NCI-H146 (cell line): ENCODE data around the gene PLEKHG2.
"Not testable (repeated sequence)": the region's sequence is repeated elsewhere in the genome, so short reads cannot be mapped to it uniquely, and the experiment has no call there.

Experiments used
- DNase-seq: peaks from one replicate; lab custom pipeline; 2025; lab: John Stamatoyannopoulos, UW

The PLEKHG2 gene

DNA sequence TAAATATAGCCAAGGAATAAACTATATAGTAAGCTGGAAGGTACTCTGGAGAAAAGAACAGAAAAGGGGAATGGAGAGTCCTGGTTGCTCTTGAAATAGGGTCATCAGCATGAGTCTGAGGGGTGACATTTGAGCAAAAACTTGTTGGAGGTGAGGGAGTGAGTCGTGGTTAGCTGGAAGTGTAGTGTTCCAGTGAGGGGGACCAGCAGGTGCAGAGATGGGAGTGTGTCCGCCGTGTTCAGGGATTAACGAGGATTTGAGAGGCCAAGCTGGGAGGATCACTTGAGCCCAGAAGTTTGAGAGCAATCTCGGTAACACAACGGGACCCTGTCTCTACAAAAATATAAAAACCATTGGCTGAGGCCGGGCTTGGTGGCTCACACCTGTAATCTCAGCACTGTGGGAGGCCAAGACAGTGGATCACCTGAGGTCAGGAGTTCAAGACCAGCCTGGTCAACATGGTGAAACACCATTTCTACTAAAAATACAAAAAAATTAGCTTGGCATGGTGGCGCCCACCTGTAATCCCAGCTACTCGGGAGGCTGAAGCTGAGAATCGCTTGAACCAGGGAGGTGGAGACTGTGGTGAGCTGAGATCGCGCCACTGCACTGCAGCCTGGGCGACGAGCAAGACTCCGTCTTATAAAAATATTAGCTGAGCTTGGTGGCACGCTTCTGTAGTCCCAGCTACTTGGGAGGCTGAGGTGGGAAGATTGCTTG is 34.1 kb downstream of the PLEKHG2 start:
- DNase-seq: no peak

DNA sequence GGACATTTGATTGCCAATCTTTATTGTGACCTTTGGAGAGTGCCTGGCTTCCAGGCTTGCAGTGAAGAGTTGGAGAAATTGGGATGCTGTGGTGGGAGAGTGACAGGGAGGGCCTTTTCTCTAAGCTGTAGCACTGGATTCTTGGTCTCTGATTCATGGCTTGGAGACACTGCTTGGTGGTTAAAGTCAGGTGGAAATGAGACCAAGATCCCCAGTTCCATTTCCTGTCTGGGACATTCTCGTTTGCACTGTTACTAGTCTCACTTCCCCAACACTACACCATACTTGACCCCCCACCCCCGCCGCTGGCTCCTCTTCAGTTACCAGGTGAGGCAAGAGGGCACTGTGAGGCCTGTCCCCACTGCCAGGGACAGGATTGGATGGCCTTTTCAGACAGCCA is 35.8 kb downstream of the PLEKHG2 start:
- no peak for DNase-seq

DNA sequence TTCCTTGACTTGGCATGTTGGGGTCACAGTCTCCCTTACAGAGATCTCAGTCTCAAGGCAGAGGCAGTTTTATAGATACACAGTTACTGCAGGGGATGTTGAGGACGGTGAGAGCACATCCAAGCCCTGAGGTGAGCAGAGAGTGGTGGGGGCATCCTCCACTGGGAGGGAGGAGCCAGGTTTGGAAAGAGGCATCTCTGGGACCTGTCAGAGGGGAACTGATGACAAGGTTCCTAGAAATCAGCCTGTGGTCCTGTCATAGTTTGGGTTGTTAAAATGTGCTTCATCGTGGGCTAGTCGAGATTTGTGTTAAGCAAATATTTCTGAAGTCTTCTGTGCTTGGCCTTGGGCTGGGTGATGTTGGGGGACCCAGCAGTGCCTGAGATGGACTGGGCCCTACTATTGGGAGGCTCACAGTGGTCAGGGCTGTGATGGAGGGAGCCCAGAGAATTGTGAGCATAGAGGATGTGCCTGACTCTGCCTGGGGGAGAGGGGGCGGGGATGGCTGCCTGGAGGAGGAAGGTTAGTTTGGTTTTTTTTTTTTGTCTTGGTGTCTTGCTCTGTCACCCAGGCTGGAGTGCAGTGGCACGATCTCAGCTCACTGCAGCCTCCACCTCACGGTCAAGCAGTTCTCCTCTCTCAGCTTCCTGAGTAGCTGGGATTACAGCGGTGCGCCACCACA is 36.8 kb downstream of the PLEKHG2 start:
- no peak for DNase-seq

DNA sequence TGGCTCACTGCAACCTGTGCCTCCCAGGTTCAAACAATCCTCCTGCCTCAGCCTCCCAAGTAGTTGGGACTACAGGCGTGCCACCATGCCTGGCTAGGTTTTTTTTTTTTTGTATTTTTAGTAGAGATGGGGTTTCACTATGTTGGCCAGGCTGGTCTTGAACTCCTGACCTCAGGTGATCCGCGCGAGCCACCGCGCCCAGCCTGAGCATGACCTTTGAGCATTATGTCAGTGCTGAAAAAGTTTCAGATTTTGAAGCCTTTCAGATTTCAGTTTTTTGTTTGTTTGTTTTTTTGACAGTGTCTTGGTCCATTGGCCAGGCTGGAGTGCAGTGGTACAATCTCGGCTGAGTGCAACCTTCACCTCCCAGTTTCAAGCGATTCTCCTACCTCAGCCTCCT is 38.8 kb downstream of the PLEKHG2 start:
- DNase-seq: not testable (repeated sequence)

DNA sequence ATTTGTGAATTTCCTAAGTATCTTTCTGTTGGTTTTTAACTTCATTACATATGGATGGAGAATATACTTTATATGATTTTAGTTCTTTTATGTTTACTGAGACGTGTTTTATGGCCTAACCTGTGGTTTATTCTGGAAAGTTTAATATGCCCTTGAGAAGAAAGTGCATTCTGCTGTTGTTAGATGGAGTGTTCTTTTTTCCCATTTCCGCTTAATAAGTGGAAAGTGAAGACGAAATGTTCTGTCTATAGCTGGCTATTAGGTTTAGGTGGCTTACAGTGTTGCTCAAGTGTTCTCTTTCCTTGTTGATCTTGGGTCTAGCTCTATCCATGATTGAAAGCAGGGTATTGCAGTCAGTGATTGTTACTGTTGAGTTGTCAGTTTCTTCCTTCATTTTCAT is 50.9 kb downstream of the PLEKHG2 start:
- no peak for DNase-seq

DNA sequence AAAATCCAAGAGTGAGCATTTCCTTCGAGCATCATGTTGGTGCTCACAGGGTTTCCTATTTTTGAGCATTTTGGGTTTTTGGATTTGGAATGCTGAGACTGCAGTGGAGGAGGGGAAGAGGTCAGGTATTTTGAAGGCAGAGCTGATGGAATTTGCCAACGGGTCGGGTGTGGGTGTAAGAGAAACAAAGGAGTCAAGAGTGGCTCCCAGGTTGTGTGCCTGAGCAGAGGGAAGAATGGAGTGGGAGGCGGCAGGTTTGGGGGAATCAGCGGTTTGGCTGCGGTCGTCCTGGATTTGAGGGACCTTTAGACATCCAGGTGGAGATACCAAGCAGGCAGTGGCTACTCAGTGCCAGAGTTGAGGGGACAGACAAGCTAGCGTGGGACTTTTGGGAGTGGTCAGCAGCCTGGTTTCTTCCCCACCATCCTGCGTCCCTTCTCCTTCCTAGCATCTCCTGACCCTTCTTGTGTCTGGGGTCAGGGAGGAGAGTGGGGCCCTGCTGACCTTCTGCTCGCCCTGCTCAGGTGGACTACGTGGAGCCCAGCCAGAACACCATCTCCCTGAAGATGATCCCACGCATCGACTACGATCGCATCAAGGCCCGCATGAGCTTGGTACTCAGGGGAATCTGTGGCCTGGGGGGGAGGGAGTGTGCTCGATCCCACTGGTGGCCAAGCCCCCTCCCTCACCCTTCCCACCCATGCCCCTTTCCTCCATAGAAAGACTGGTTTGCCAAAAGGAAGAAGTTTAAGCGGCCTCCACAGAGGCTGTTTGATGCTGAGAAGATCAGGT is 53.7 kb downstream of the PLEKHG2 start:
- no peak for DNase-seq

DNA sequence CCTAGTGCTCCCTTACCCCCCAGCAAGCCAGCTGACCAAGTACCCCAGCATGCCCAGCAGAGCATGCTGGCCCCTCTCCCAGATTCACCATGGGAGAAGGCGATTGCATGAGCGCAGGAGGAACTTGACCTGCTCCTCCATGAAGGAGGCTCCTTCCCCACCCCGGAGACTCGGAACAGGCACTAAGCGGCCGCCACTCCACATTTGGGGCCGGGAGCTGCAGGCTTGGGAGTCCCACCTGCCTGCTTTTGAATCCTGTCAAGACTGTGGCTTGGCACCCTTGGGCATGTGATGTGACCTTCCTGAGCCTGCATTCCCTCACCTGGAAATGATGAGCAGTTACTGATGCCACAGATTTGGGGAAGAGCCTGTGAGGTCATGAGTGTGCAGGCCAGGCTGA is 55.5 kb downstream of the PLEKHG2 start:
- DNase-seq: no peak

DNA sequence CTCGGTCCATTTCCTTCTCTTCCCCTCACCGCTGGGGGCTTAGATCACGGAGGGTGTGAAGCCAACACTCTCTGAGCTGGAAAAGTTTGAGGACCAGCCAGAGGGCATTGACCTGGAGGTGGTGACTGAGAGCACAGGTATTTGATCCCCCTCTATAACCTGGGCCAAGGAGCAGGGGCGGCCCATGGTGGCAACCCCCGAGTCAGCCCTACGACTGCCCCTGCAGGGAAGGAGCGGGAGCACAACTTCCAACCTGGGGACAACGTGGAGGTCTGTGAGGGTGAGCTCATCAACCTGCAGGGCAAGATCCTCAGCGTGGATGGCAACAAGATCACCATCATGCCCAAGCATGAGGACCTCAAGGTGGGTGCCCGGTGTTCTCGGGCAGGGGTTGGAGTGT is 56.6 kb downstream of the PLEKHG2 start:
- DNase-seq: no peak

DNA sequence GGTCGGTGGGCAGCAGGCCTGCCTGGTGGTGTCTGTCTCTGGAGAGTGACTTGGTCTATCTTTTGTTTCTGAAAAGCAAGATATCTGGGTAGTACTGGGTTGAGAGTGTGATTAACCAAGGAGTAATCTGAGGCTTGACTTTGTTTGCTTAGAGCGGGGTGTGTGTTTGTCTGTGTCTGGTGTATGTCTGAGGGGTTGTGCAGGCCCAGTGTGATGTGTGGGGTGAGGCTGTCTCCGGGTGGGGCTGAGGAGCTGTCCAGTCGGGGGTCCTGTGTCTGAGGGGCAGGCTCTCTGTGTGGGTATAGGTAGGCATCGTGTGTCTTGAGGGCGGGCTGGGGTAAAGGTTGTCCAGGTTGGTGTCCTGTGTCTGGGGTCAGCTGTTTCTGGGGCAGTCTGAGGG is 57.1 kb downstream of the PLEKHG2 start:
- DNase-seq: no peak

DNA sequence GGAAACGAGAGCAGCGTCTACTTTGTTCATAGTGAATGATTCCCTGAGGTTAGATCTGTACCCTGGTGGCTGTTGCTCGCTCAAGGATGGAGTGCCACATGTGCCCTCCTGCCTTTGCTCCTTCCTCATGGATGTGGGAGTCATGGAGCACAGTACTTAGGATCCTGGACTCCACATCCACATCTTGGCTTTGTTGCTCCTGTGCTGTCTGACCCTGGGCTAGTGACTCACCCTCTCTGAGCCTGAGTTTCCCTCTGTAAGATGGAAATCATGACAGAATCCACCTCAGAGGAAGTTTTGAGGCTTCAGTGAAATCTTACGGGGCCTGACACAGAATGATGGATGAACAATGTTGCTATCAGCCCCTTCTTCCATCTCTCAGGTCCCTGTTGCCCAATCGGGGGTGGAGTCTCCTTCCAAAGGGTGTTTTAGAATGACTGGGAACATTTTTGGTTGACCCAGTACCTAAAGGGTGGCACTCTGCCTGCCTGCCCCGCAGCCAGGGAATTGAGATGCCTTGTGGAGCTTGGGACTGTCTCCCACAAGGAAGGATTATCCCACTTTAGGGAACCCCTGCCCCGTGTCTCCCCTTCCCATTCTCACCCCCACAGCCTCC is 58.4 kb downstream of the PLEKHG2 start:
- no peak for DNase-seq

DNA sequence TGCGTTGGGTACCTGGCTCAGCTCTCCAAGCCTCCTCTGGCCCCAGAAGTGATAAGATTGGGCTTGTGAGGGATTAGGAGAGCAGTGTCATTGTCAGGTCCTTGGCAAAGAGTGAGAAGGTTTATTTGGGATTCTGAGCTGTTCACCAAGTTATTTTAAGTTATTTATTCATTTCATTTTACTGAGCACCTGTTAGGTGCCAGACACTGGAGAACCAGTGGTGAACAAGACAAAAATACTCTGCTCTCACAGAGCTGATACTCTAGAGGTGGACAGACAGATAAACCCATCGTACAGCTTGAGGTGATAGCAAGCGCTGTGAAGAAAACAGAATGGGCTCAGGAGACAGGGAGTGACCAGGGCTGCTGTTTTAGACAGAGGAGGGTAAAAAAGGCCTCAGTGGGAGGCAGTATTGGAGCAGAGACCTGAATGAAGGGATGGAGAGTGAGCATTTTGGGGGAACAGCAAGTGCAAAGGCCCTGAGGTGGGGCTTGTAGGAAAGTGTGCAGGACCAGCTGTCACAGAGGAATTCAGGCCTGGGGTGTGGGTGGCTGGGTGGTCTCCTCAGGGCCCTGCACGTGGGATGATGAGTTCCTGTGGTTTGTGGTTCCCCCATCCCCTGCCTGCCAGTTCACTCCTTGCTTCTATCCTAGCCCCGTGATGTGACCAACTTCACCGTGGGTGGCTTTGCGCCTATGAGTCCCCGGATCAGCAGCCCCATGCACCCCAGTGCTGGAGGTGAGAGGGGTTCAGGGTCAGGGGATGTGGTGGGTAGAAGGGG is 59.5 kb downstream of the PLEKHG2 start:
- no peak for DNase-seq

DNA sequence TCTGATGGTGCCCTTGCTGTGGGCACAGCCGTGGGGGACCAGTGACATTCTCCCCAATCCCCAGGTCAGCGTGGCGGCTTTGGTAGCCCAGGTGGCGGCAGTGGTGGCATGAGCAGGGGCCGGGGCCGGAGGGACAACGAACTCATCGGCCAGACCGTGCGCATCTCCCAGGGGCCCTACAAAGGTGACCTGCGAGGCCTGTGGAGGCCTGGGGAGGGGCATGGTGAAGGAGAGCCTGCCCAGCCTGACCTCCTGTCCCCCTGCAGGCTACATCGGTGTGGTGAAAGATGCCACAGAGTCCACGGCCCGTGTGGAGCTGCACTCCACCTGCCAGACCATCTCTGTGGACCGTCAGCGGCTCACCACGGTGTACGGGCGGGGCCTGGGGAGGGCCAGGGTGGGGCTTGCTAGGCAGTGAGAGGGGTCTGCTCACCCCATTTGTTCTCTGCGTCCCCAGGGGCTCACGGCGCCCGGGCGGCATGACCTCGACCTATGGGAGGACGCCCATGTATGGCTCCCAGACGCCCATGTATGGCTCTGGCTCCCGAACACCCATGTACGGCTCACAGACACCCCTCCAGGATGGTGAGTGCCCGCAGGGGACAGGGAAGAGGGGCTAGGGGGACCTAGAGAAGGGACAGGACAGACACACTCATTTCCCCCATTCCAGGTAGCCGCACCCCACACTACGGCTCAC is 60.4 kb downstream of the PLEKHG2 start:
- DNase-seq: no peak

DNA sequence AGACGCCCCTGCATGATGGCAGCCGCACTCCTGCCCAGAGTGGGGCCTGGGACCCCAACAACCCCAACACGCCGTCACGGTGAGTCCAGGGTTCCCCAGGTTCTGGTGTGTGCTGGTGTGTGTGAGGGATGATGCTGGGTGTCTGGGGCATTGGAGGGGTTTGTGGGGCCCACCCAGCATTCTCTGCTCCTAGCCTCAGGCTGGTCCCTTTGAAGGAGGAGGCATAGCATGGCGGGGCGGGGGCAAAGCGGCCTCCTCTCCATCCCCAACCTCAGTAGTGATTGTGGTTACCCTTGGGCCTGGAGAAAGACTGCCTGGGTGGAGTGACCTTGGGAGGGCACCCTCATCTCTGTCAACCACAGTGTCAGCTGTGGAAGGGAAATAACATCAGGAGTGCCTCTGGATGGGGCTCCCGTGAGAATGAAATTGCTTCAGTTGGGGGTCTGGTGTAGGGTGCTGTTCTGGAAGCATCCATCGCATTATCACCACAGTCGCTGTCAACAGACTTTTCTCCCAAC is 61.0 kb downstream of the PLEKHG2 start:
- DNase-seq: no peak

DNA sequence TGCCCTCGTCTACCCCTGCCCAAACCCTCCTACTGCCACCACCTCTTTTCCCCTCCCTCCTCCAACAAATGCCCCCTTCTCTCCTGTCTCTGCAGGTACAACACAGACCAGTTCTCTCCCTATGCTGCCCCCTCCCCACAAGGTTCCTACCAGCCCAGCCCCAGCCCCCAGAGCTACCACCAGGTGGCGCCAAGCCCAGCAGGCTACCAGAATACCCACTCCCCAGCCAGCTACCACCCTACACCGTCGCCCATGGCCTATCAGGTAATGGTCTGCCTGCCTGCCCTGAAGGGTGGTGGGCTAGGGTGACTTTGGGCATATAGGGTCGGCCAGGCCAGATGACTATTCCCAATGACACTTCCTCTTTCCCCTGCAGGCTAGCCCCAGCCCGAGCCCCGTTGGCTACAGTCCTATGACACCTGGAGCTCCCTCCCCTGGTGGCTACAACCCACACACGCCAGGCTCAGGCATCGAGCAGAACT is 61.7 kb downstream of the PLEKHG2 start:
- DNase-seq: peak; percentile 59

DNA sequence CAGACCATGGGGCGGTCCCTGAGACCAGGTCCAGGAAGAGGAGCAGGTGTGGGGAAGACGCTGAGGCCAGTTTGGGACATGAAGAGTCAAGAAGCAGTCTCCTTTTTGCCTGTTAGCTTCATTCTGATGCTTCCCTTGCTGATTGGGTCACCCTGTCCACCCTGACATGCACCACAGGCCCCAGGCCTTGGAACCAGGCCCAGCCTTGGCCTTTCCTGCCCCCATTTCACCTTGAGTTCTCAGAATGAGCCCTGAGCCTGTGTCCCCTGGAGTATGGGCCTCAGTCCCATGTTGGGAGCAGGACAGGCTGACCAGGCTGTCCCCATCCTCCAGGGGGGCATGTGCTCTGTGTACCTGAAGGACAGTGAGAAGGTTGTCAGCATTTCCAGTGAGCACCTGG is 63.3 kb downstream of the PLEKHG2 start:
- no peak for DNase-seq
